GM21529 (cell line): Measurements from ENCODE around the gene MAGI1.
"Not testable (repeated sequence)": the region's sequence is repeated elsewhere in the genome, so short reads cannot be mapped to it uniquely, and the experiment has no call there.

ENCODE experiments used
- ATAC-seq: cut with Tn5 transposase; IDR thresholded peaks from one replicate; pipeline ENCODE4 v1.9.1; 2021; ENCODE audit not compliant: unreplicated experiment

Gene MAGI1

DNA sequence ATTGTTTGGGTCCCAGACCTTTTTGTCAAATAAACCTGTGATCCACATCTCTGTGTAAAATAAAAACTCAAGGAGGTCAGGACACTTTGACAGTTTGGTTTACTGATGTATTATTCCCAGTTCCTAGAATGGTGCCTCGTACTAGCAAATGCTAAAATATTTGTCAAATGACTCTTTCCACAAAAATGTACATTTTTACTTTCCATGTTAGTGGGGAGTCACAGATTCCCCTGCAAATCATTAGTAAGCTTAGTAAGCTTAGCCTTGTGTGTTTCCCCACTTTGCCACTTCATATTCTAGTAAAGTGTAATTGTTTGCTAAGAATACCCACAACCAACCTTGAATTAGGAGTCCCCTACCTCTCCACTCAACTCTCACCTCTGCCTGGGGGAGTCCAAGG lies 2.4 kb upstream of the MAGI1 start:
- ATAC-seq = no peak

DNA sequence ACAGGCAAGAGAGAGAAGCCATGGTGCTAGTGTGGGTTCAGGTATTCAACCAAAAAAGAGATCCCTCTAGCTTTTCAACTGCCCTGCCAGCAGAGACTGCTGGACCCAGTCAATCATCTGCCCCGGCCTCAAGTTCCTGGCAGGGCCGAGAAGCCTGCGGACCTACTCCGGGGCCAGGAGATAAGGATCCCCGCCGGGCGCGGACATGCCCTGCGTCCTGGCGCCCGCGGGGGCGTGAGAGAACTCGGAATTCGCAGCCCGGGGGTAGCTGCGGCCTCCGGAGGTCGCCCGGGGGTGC lies 821 bp upstream of the MAGI1 start:
- no peak for ATAC-seq

- ATAC-seq = peak; percentile 27
These were observed 363 bp downstream of the MAGI1 start for GRCh38 chr3:66038384-66038725.

GRCh38 chr3:66037986-66038369 lies 740 bp downstream of the MAGI1 start:
- ATAC-seq = peak; percentile 24

- no peak for ATAC-seq
These were observed 1.3 kb downstream of the MAGI1 start for GRCh38 chr3:66037330-66037985.

DNA sequence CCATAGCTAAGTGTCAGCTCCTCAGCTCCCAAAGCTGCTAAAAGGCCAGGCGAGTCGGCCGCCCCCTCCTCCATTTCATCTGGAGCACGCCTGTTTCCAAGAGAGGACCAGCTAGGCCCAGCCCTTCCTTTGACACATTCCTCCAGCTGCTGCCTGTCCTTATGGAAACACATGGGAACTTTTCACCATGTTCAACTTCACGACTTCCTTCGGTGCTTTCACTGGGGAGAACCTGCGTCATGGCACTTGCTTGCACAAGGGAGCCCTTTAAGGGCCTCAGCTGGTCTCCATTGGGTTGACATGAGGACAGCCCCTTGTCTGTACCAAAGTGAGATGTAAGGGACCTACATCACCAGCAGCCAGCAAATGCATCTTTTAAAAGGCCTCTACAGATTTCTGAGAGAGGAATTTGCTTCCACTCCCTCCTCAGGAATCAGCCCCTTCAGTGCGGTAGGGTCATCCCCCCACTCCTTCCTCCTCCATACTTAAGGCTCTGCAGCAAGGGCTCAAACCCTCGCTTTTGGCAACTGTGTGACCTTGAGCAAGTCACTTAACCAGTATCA lies 2.1 kb downstream of the MAGI1 start:
- ATAC-seq = no peak

DNA sequence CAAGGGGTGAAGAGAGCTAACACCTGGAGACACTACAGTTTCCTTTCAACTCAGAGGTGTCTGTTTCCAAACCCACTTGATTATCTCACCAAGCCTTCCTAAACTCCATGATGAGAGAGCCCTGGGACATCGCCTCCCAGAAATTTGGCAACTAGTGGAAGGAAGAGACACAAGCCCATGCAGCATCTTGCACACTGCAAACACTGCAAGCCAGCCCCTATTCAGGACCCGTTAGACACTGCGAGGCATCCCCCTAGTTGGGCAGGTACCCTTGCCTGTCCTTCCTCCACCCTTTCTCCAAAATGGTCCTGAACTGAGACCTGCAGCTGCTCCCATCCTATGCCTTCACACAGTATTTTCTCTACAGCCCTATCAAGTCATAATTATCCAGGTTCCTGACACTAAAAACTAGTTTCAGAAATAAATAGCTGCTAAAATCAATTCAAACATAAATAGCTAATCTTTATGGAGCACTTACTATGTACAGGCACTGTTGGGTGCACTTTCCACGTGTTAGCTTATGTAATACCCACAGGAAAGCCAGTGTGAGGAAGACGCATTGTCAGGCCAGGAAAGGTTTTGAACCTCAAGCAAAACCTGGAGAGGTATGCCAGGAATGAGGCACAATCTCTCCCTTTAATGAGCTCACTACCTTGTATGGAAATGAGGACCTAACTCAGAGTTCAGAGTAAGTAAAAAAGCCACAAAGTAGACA lies 2.8 kb downstream of the MAGI1 start:
- ATAC-seq = no peak

DNA sequence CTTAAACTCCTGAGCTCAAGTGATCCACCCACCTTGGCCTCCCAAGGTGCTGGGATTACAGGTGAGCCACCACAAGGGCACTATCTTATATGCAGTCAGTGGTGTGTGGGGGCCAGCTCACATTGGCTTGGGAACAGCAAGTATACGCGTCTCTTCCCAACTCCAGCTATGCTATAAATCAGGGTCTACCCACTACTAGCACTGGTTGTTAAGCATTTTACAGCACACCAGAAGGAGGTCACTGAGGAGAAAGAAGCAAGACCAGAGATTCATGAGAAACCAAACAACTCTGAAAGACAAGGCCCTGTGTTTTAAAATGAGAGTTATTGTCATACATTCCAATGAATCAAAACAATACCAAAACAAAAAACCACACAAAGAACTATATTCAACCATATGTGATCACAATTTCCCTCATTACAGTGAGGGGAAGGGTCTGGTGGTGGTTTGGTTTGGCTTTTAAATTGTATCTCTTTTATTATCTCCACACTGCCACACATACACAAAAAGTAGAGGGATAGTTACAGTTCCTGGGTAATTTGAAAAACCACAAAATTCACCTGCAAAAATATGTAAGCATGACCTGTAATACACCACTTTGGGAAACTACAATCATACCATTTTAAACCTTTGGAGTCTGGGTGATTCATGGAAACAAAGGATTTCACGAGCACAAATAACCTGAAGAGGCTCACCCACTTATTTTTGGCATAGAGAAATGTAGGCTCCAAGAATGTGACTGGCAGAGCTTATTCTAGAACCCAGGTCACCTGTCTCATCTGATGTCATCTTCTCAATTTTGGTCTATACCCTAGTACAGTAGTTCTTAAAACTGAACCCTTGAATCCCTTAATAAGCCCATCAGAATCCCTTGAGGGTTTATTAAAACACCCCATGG lies 5.2 kb downstream of the MAGI1 start:
- no peak for ATAC-seq

- no peak for ATAC-seq
These were observed 7.5 kb downstream of the MAGI1 start for GRCh38 chr3:66031102-66031698.

- no peak for ATAC-seq
These were observed 9.3 kb downstream of the MAGI1 start for GRCh38 chr3:66029443-66029842.

DNA sequence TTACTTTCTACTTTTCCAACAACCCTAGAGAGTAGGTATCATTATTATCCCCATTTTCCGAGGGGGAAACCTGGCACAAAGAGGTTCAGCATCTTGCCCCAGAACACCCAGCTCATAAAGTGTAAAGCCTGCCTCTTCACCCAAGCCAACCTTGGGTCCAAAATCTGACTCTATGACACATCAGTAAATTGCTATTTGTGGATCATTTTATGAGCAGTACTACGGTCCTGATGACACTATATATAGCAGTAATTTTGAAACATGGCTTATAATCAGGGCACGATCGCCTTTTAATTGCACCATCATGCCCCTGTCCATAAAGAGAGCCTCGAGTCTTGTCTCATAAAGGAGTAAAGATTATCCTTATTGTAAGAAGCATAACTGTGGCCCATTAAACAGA lies 9.7 kb downstream of the MAGI1 start:
- ATAC-seq = no peak

DNA sequence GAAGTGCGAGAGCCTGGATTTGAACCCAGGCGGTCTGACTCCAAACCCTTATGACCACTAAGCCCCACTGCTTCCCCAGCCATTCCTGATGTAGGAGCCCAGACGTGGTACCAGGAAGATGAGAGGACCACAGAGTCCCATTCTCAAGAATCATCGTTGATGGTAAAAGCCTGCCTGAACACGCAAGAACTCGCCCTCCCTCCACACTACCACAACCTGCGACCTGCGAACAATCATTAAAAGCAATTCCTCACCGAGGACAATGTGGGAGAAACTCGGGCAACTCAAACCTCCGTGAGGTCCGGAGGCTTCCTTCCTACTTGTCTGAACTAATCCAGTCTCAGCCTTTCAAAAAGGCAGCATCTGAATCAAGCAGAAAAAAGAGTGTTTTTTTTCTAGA lies 10.3 kb downstream of the MAGI1 start:
- ATAC-seq = no peak

DNA sequence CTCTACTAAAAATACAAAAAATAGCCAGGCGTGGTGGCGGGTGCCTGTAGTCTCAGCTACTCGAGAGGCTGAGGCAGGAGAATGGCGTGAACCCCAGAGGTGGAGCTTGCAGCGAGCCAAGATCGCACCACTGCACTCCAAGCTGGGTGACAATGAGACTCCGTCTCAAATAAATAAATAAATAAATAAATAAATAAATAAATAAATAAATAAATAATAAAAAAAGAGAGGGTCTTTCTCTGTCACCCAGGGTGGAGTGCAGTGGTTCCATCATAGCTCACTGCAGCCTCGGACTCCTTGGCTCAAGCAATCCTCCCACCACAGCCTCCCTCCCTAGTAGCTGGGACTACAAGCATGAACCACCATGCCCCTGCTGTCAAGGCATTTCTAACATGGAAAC lies 11.6 kb downstream of the MAGI1 start:
- ATAC-seq = not testable (repeated sequence)

- ATAC-seq = no peak
These were observed 14.9 kb downstream of the MAGI1 start for GRCh38 chr3:66023738-66024385.

- ATAC-seq = no peak
These were observed 15.5 kb downstream of the MAGI1 start for GRCh38 chr3:66023229-66023628.

DNA sequence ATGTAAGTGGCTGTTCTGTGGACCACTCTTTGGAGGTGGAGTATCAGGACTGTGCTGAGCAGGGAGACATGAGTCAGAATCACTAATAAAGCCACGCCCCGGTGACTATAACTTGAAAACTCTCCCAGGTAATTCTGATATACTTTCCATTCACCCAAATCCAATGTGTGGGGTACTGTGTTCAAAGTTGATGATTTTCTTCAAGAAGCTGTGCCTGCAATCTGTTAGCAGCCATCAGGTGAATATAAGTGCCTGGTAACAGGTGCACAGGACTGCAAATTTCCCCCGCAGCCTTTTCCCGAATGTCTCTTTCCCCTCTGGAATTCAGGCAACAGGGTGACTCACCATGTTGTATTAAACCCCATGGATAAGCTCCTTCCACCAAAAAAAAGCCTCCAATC lies 17.0 kb downstream of the MAGI1 start:
- ATAC-seq = no peak

DNA sequence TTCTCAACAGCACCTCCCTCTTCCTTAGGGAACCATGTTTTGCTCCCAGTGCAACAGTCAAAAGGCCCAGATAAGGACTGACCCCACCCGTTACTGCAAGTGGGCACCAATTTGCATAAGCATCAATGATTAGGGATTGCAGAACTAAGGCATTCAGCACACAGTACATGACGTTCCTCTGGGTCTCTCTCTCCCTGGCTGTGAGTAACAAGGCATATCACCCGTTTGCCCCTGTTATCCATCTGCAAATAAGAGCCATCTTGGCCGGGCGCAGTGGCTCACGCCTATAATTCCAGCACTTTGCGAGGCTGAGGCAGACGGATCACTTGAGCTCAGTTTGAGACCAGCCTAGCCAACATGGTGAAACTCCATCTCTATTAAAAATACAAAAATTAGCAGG lies 18.8 kb downstream of the MAGI1 start:
- ATAC-seq = no peak

GRCh38 chr3:66018057-66019033 lies 20.4 kb downstream of the MAGI1 start:
- no peak for ATAC-seq

DNA sequence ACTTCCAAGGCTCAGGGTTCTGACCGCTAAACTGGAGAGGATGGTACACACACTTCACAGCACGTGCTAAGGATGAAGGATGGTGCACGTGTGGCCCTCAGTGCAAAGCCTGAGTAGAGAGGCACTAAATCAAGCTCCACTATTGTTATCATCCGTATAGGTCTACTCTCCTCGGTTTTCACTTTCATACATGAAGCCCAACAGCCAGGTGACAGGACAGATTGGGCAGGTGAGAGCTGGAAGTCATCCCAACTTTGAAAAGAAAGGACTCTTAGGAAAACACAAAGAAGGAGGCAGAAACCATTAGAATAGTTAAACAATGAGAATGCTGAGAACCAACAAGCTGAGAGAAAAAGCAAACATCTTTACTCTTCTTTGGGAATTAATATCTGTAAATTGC lies 21.1 kb downstream of the MAGI1 start:
- ATAC-seq = no peak

- no peak for ATAC-seq
These were observed 21.6 kb downstream of the MAGI1 start for GRCh38 chr3:66017084-66017483.
